K562 (cell line): ENCODE data around the gene TAF1A. TPM values are rescaled to one million over a fixed set of nuclear protein-coding genes. Genes with fewer than 3 reads are reported as not detected.

ENCODE experiments used
- ATAC-seq: fragments of 200-7000 bp; cut with Tn5 transposase; 3 replicates; pipeline ENCODE4 v1.9.1; 2020; ENCODE audit warnings: moderate library complexity
- BruUV-seq: library from RNA; stranded (reverse); fragments of 400-500 nt; replicated peaks from 2 replicates; lab custom pipeline; 2021; lab: Mats Ljungman, UMichigan
- CTCF ChIA-PET: fragments of 300-600 bp; formaldehyde crosslinking; extraction: SDS; loops from one replicate; lab custom pipeline; 2021; ENCODE audit warnings: low intra/inter-chr PET ratio; lab: Yijun Ruan, JAX
- POLR2A ChIA-PET: fragments of 300-600, 350-650 bp; sonication (Branson Sonifier 250); formaldehyde crosslinking; extraction: SDS; loops from one replicate; lab custom pipeline; 2021; ENCODE audit warnings: antibody characterized with exemption, inconsistent platforms; lab: Yijun Ruan, JAX
- DNase-seq, 4 experiments: peaks; one replicate each; pipeline versions ENCODE4 v3.0.0 to v3.0.0-alpha.2; 2011 to 2018; ENCODE audit warnings: low spot score in 3 of 4, mixed read lengths in 3 of 4; ENCODE audit errors: extremely low read depth in 1 of 4
- FAIRE-seq: peaks from 2 replicates; lab custom pipeline; 2011; peaks lifted over from hg19 to GRCh38; lab: Jason Lieb, UNC
- H2AFZ ChIP-seq: 2 replicates; pipeline ENCODE4 v1.6.0; 2011; ENCODE audit warnings: low read depth, low read length, control low read depth, inconsistent platforms
- H3K27ac ChIP-seq: fragments of 200-600 bp; 3 replicates; pipeline ENCODE4 v1.8.0; 2011; ENCODE audit warnings: low read depth, mild to moderate bottlenecking, control low read depth, inconsistent platforms, low read length, moderate library complexity, mixed read lengths; ENCODE audit errors: extremely low read depth
- H3K27me3 ChIP-seq, 2 experiments: fragments of 300-600 bp in 1 of 2; 2 replicates in 1 of 2; 3 replicates in 1 of 2; pipeline versions ENCODE4 v1.6.0 to v1.8.0; 2011; ENCODE audit warnings: inconsistent platforms in 2 of 2, low read length in 2 of 2, mild to moderate bottlenecking in 1 of 2, mixed read lengths in 1 of 2, moderate library complexity in 1 of 2; ENCODE audit not compliant: control insufficient read depth in 2 of 2, insufficient read depth in 2 of 2
- H3K36me3 ChIP-seq: fragments of 300-600 bp; 3 replicates; pipeline ENCODE4 v1.8.0; 2011; ENCODE audit warnings: mild to moderate bottlenecking, low read length, inconsistent platforms; ENCODE audit not compliant: control insufficient read depth, insufficient read depth
- H3K4me1 ChIP-seq, 2 experiments: fragments of 200-600 bp in 1 of 2; replicated peaks in 1 of 2; 2 replicates in 1 of 2; 3 replicates in 1 of 2; pipeline versions ENCODE4 v1.5.1 to v1.8.0; 2011; ENCODE audit warnings: inconsistent platforms in 2 of 2, low read length in 2 of 2, mild to moderate bottlenecking in 1 of 2, mixed read lengths in 1 of 2, moderate library complexity in 1 of 2; ENCODE audit not compliant: control insufficient read depth in 2 of 2, insufficient read depth in 2 of 2
- H3K4me2 ChIP-seq: 2 replicates; pipeline ENCODE4 v1.6.1; 2011; ENCODE audit warnings: low read length, control low read depth, inconsistent platforms, mixed read lengths; ENCODE audit not compliant: insufficient read depth
- H3K4me3 ChIP-seq: fragments of 200-600 bp; sonication (generic), shearing (Covaris generic); 2 replicates; pipeline ENCODE4 v1.5.1; 2016; ENCODE audit warnings: control low read depth, inconsistent platforms
- H3K79me2 ChIP-seq: fragments of 200-600 bp; 3 replicates; pipeline ENCODE4 v1.8.0; 2011; ENCODE audit warnings: low read length, inconsistent platforms; ENCODE audit not compliant: control insufficient read depth, insufficient read depth
- H3K9ac ChIP-seq, 2 experiments: 2 replicates each; pipeline versions ENCODE4 v1.6.0 to v1.6.1; 2011; ENCODE audit warnings: low read depth in 2 of 2, low read length in 2 of 2, control low read depth in 1 of 2, inconsistent platforms in 1 of 2, mild to moderate bottlenecking in 1 of 2, mixed read lengths in 1 of 2; ENCODE audit not compliant: insufficient read depth in 1 of 2
- H3K9me1 ChIP-seq: one replicate; pipeline ENCODE4 v1.6.0; 2011; ENCODE audit warnings: inconsistent platforms, mild to moderate bottlenecking, low read length, moderate library complexity; ENCODE audit not compliant: control insufficient read depth, insufficient read depth
- H3K9me3 ChIP-seq: replicated peaks from 2 replicates; pipeline ENCODE4 v1.5.1; 2011; ENCODE audit warnings: low read depth, low read length, inconsistent platforms; ENCODE audit not compliant: control insufficient read depth, insufficient read depth
- H4K20me1 ChIP-seq: replicated peaks from 2 replicates; pipeline ENCODE4 v1.6.1; 2011; ENCODE audit warnings: low read length, inconsistent platforms, mixed read lengths; ENCODE audit not compliant: control insufficient read depth, insufficient read depth
- ARID1B ChIP-seq: fragments of 450-650 bp; IDR thresholded peaks from 2 replicates; pipeline ENCODE4 v1.6.1; 2016; ENCODE audit warnings: antibody characterized with exemption, mild to moderate bottlenecking, inconsistent platforms
- ATF3 ChIP-seq, 2 experiments: fragments of 450-650 bp in 1 of 2; sonication (generic) in 1 of 2; formaldehyde crosslinking in 1 of 2; IDR thresholded peaks in 1 of 2; conservative IDR thresholded peaks in 1 of 2; 2 replicates each; pipeline versions ENCODE4 v1.6.1 to v1.8.1; 2016 to 2023; ENCODE audit warnings: mild to moderate bottlenecking in 2 of 2, moderate library complexity in 2 of 2, inconsistent platforms in 1 of 2, missing genetic modification reagents in 1 of 2
- ATF7 ChIP-seq: fragments of 450-650 bp; IDR thresholded peaks from 2 replicates; pipeline ENCODE4 v1.7.1; 2014; ENCODE audit warnings: mild to moderate bottlenecking, moderate library complexity
- CEBPG ChIP-seq, 3 experiments: fragments of 200-800 bp in 1 of 3; sonication (Bioruptor generic) in 1 of 3; sonication (generic) in 1 of 3; formaldehyde crosslinking in 1 of 3; IDR thresholded peaks in 2 of 3; conservative IDR thresholded peaks in 1 of 3; 2 replicates each; pipeline versions ENCODE4 v1.6.1 to v1.8.0; 2016 to 2022; ENCODE audit warnings: missing compliant biosample characterization in 2 of 3, missing genetic modification characterization in 2 of 3, mild to moderate bottlenecking in 1 of 3, missing genetic modification reagents in 1 of 3
- COPS2 ChIP-seq: fragments of 450-650 bp; conservative IDR thresholded peaks from 2 replicates; pipeline ENCODE4 v1.6.1; 2016; ENCODE audit warnings: mild to moderate bottlenecking, moderate library complexity
- CREM ChIP-seq: IDR thresholded peaks from 2 replicates; pipeline ENCODE4 v1.6.1; 2014; ENCODE audit warnings: antibody characterized with exemption, low read depth
- DACH1 ChIP-seq: fragments of 450-650 bp; IDR thresholded peaks from 2 replicates; pipeline ENCODE4 v1.6.1; 2018; ENCODE audit not compliant: partially characterized antibody
- DPF2 ChIP-seq: fragments of 450-650 bp; IDR thresholded peaks from 2 replicates; pipeline ENCODE4 v1.6.1; 2016
- ESRRA ChIP-seq: fragments of 450-650 bp; IDR thresholded peaks from 2 replicates; pipeline ENCODE4 v1.6.1; 2014; ENCODE audit warnings: low read depth, mild to moderate bottlenecking, moderate library complexity, borderline replicate concordance
- FOSL1 ChIP-seq: fragments of 200-800 bp; sonication (Bioruptor generic); conservative IDR thresholded peaks from 2 replicates; pipeline ENCODE4 v1.6.1; 2016; ENCODE audit warnings: missing genetic modification characterization, missing compliant biosample characterization
- HMGXB4 ChIP-seq: sonication (generic); formaldehyde crosslinking; IDR thresholded peaks from 2 replicates; pipeline ENCODE4 v1.8.1; 2023; ENCODE audit warnings: mild to moderate bottlenecking, missing genetic modification reagents
- JUN ChIP-seq, 2 experiments: sonication (generic) in 1 of 2; formaldehyde crosslinking in 1 of 2; IDR thresholded peaks; 2 replicates each; pipeline versions ENCODE4 v1.6.1 to v1.8.0; 2012 to 2022; ENCODE audit warnings: borderline replicate concordance in 2 of 2, mild to moderate bottlenecking in 2 of 2, improper control_type of control experiment in 1 of 2, low read depth in 1 of 2, low read length in 1 of 2, missing genetic modification reagents in 1 of 2
- JUND ChIP-seq, 2 experiments: IDR thresholded peaks; 2 replicates in 1 of 2; 3 replicates in 1 of 2; pipeline ENCODE4 v1.6.1; 2011; ENCODE audit warnings: borderline replicate concordance in 2 of 2, low read depth in 2 of 2, low read length in 2 of 2, improper control_type of control experiment in 1 of 2, missing biosample characterization in 1 of 2, missing genetic modification characterization in 1 of 2, missing genetic modification reagents in 1 of 2
- LEF1 ChIP-seq: fragments of 450-650 bp; IDR thresholded peaks from 2 replicates; pipeline ENCODE4 v1.6.1; 2016; ENCODE audit warnings: mild to moderate bottlenecking
- SMARCA4 ChIP-seq: fragments of 450-650 bp; IDR thresholded peaks from 2 replicates; pipeline ENCODE4 v1.6.1; 2016
- SRSF9 ChIP-seq: fragments of 200-400 bp; formaldehyde crosslinking; IDR thresholded peaks from 2 replicates; pipeline ENCODE4 v1.6.1; 2017; ENCODE audit warnings: low read depth, low read length, borderline replicate concordance
- TRIM24 ChIP-seq, 2 experiments: fragments of 450-650 bp; IDR thresholded peaks; 2 replicates each; pipeline ENCODE4 v1.6.1; 2016
- ZBTB9 ChIP-seq: fragments of 450-650 bp; formaldehyde crosslinking; IDR thresholded peaks from 2 replicates; pipeline ENCODE4 v1.4.0; 2020; ENCODE audit warnings: mild to moderate bottlenecking, moderate library complexity
- WGBS: fragments of 100-300 bp; shearing (Covaris generic); methylation state at CpG from one replicate; pipeline ENCODE4 v1.1.6; 2016; ENCODE audit warnings: low coverage, mixed read lengths; ENCODE audit not compliant: insufficient coverage; ENCODE audit errors: missing lambda C conversion rate; 5-methylcytosine and 5-hydroxymethylcytosine counted together
- in situ Hi-C: fragments of 300-500 bp; cut with MboI; formaldehyde crosslinking; loops from 4 replicates; pipeline ENCODE4 v1.15.0; 2018; ENCODE audit warnings: inconsistent platforms, mixed read lengths
- intact Hi-C: fragments of 100-400 bp; cut with micrococcal nuclease; formaldehyde crosslinking; loops from 2 replicates; pipeline ENCODE4 v1.14.2; 2022
- polyA plus RNA-seq, 8 experiments: library from polyadenylated mRNA; depleted of rRNA in 4 of 8; stranded (reverse) in 5 of 8; unstranded in 3 of 8; fragments of >200 nt; fragmentation: Nextera tagmentation in 2 of 8; fragmentation: Illumina TruSeq in 1 of 8; extraction: Ambion mirVana in 2 of 8; extraction: Trizol in 1 of 8; gene quantifications; 2 replicates each; pipeline versions ENCODE4 v1.2.1 to v1.2.3, GENCODE V29; 2011 to 2014; ENCODE audit warnings: inconsistent platforms in 1 of 8, missing spikeins in 1 of 8
- total RNA-seq, 7 experiments: library from RNA; depleted of rRNA in 6 of 7; stranded (reverse); fragments of >200 nt in 6 of 7; fragmentation: Illumina TruSeq in 2 of 7; extraction: Trizol in 2 of 7; gene quantifications; 2 replicates each; pipeline versions ENCODE4 v1.2.1 to v1.2.3, GENCODE V29; 2011 to 2021; ENCODE audit warnings: low replicate concordance in 1 of 7

The TAF1A gene
- total and polyA plus RNA-seq, 9 of the 15 experiments (the other 6 are each of a cell fraction or from before 2014, with no cell fraction given): 17.8 to 36.8 (median 25.3) TPM

- DNase-seq (no peak), FAIRE-seq (no peak), ATAC-seq (peak; percentile 52; the same call in 2 of the 3 replicates)
- Histone ChIP-seq H4K20me1 (no peaks in the 10 kb centered on the region), H3K27ac (no peak overlapping the region), H3K36me3 (no peaks in the 10 kb centered on the region), H3K4me2 (no peak overlapping the region), H3K79me2 (no peaks in the 10 kb centered on the region), H2AFZ (peak overlapping the region; percentile 7; the same call in 1 of the 2 replicates), H3K9ac (no peak overlapping the region), H3K4me1 (no peaks in the 10 kb centered on the region), H3K9me1 (no peaks in the 10 kb centered on the region), H3K9me3 (no peaks in the 10 kb centered on the region), H3K4me3 (no peak overlapping the region), H3K27me3 (peaks cover 2 to 15% of the 10 kb centered on the region in 2 experiments; a peak in 4 of 5 replicates)
- no TSS peak for BruUV-seq
- in situ Hi-C loops (no loop called here), intact Hi-C loops (no loop called here)
- POLR2A ChIA-PET: interaction anchor here (1.0 kb wide), 1 partner anchor 22 kb away, joined by 3 read pairs; no protein-coding TSS in a partner anchor
- CTCF ChIA-PET: no interaction called here
- WGBS: 4% methylated on average over 5 of the region's 5 CpGs
- TF ChIP-seq DPF2 (0 out of 2 replicates have a peak, but pooled peaks have one; percentile 23), TRIM24 (IDR thresholded peaks at IDR 0.05) (peak; percentile 79 to 81; a peak in 2 of 4 replicates), CREM (0 out of 2 replicates have a peak, but pooled peaks have one; percentile 29), JUND (IDR thresholded peaks at IDR 0.05; ENCODE audit: borderline replicate concordance, low read depth, low read length) (peak; percentile 55; the same call in 1 of the 2 replicates), JUND (tag; IDR thresholded peaks at IDR 0.05; ENCODE audit: borderline replicate concordance, low read depth, low read length) (no peak), COPS2 (no peak), ATF3 (IDR thresholded peaks at IDR 0.05) (peak; percentile 96), ATF3 (CRISPR knock-in tag; conservative IDR thresholded peaks at IDR 0.05) (no peak), LEF1 (0 out of 2 replicates have a peak, but pooled peaks have one; percentile 19), SMARCA4 (0 out of 2 replicates have a peak, but pooled peaks have one; percentile 18), FOSL1 (tag) (0 out of 2 replicates have a peak, but pooled peaks have one; percentile 19), JUN (IDR thresholded peaks at IDR 0.05; ENCODE audit: borderline replicate concordance, low read depth, low read length) (peak; percentile 69), JUN (CRISPR knock-in tag; IDR thresholded peaks at IDR 0.05; ENCODE audit: borderline replicate concordance) (no peak), CEBPG (CRISPR knock-in tag; IDR thresholded peaks at IDR 0.05) (peak; percentile 65), CEBPG (tag; conservative IDR thresholded peaks at IDR 0.05 in 1 of 2, IDR thresholded peaks at IDR 0.05 in 1 of 2) (peak; percentile 65 to 90), DACH1 (no peak), ATF7 (peak; percentile 84), HMGXB4 (CRISPR knock-in tag) (no peak), ARID1B (peak; percentile 40; the same call in 1 of the 2 replicates), SRSF9 (no peak), ZBTB9 (CRISPR knock-in tag) (no peak), ESRRA (peak; percentile 15; the same call in 1 of the 2 replicates)
These were observed 54.3 kb downstream of the TAF1A start for GRCh38 chr1:222535455-222535854.
